Measurements from ENCODE around the gene L1CAM.

L1CAM gene

GRCh38 chrX:153927922-153928760 lies 42.2 kb upstream of the L1CAM start:
- H3K36me3 Mint-ChIP-seq (ENCODE audit: low read depth): peaks cover 75% of the 10 kb centered on the region
- peak overlapping the region; percentile 86 for H3K4me3 Mint-ChIP-seq
- H3K27me3 Mint-ChIP-seq: peaks cover 7% of the 10 kb centered on the region
- H3K9me3 Mint-ChIP-seq: no peaks in the 10 kb centered on the region
- DNase-seq: peak; percentile 95
- H3K4me1 Mint-ChIP-seq (ENCODE audit: low read depth): peaks cover 67% of the 10 kb centered on the region
- peak overlapping the region; percentile 97 for H3K27ac Mint-ChIP-seq

- Mint-ChIP-seq H3K9me3 (no peaks in the 10 kb centered on the region), H3K27me3 (peaks cover 9% of the 10 kb centered on the region), H3K4me3 (peak overlapping the region; percentile 86), H3K4me1 (ENCODE audit: low read depth) (peaks cover 71% of the 10 kb centered on the region), H3K27ac (peak overlapping the region; percentile 97), H3K36me3 (ENCODE audit: low read depth) (peaks cover 73% of the 10 kb centered on the region)
- DNase-seq: no peak
Measured at GRCh38 chrX:153927672-153927921, 41.6 kb upstream of the L1CAM start.

GRCh38 chrX:153926858-153927671 lies 41.1 kb upstream of the L1CAM start:
- H3K4me1 Mint-ChIP-seq (ENCODE audit: low read depth): peaks cover 76% of the 10 kb centered on the region
- H3K4me3 Mint-ChIP-seq: peak overlapping the region; percentile 86
- H3K9me3 Mint-ChIP-seq: no peaks in the 10 kb centered on the region
- H3K27ac Mint-ChIP-seq: peak overlapping the region; percentile 97
- peak; percentile 80 for DNase-seq
- peaks cover 71% of the 10 kb centered on the region for H3K36me3 Mint-ChIP-seq (ENCODE audit: low read depth)
- H3K27me3 Mint-ChIP-seq: peaks cover 12% of the 10 kb centered on the region

GRCh38 chrX:153926552-153926857 lies 40.5 kb upstream of the L1CAM start:
- Mint-ChIP-seq H3K36me3 (ENCODE audit: low read depth) (peaks cover 69% of the 10 kb centered on the region), H3K27ac (peak overlapping the region; percentile 97), H3K27me3 (peaks cover 12% of the 10 kb centered on the region), H3K4me3 (peak overlapping the region; percentile 86), H3K9me3 (no peaks in the 10 kb centered on the region), H3K4me1 (ENCODE audit: low read depth) (peaks cover 78% of the 10 kb centered on the region)
- DNase-seq: no peak

- Mint-ChIP-seq H3K4me3 (peak within 1 kb of the TSS; percentile 91), H3K4me1 (ENCODE audit: low read depth) (peaks cover 76% of the 10 kb centered on the region), H3K27me3 (peaks cover 13% of the 10 kb centered on the region), H3K9me3 (no peaks in the 10 kb centered on the region), H3K36me3 (ENCODE audit: low read depth) (peaks cover 64% of the 10 kb centered on the region), H3K27ac (peak within 1 kb of the TSS; percentile 97)
- peak; percentile 72 for DNase-seq
Measured at GRCh38 chrX:153925739-153926551, 40.0 kb upstream of the L1CAM start, which contains the start of gene ARHGAP4. ARHGAP4 (minus strand) TSS chrX:153926264; CDS start chrX:153926202, 62 bp downstream.

GRCh38 chrX:153925387-153925738 lies 39.4 kb upstream of the L1CAM start:
- H3K36me3 Mint-ChIP-seq (ENCODE audit: low read depth): peaks cover 63% of the 10 kb centered on the region
- H3K27ac Mint-ChIP-seq: peak overlapping the region; percentile 97
- no peak for DNase-seq
- H3K9me3 Mint-ChIP-seq: no peaks in the 10 kb centered on the region
- peaks cover 72% of the 10 kb centered on the region for H3K4me1 Mint-ChIP-seq (ENCODE audit: low read depth)
- peaks cover 14% of the 10 kb centered on the region for H3K27me3 Mint-ChIP-seq
- H3K4me3 Mint-ChIP-seq: peak overlapping the region; percentile 91

GRCh38 chrX:153924149-153924861 lies 38.3 kb upstream of the L1CAM start:
- H3K27me3 Mint-ChIP-seq: peaks cover 22% of the 10 kb centered on the region

GRCh38 chrX:153922932-153923857 lies 37.2 kb upstream of the L1CAM start:
- Mint-ChIP-seq H3K9me3 (no peaks in the 10 kb centered on the region), H3K36me3 (ENCODE audit: low read depth) (peaks cover 64% of the 10 kb centered on the region), H3K27me3 (peaks cover 27% of the 10 kb centered on the region), H3K4me1 (ENCODE audit: low read depth) (peaks cover 57% of the 10 kb centered on the region), H3K27ac (peak overlapping the region; percentile 97), H3K4me3 (peak overlapping the region; percentile 91)
- DNase-seq: no peak

More at GRCh38 chrX:153924149-153924861, 38.3 kb upstream of the L1CAM start:
- peak overlapping the region; percentile 97 for H3K27ac Mint-ChIP-seq
- H3K4me3 Mint-ChIP-seq: peak overlapping the region; percentile 91
- H3K36me3 Mint-ChIP-seq (ENCODE audit: low read depth): peaks cover 60% of the 10 kb centered on the region
- DNase-seq: no peak
- H3K4me1 Mint-ChIP-seq (ENCODE audit: low read depth): peaks cover 66% of the 10 kb centered on the region
- no peaks in the 10 kb centered on the region for H3K9me3 Mint-ChIP-seq

GRCh38 chrX:153921511-153922446 lies 35.8 kb upstream of the L1CAM start:
- DNase-seq: no peak
- Mint-ChIP-seq H3K27me3 (peaks cover 34% of the 10 kb centered on the region), H3K36me3 (ENCODE audit: low read depth) (peaks cover 67% of the 10 kb centered on the region), H3K9me3 (no peaks in the 10 kb centered on the region), H3K27ac (peak overlapping the region; percentile 97), H3K4me1 (ENCODE audit: low read depth) (peaks cover 47% of the 10 kb centered on the region), H3K4me3 (peak overlapping the region; percentile 91)

GRCh38 chrX:153921070-153921469 lies 35.1 kb upstream of the L1CAM start:
- H3K27ac Mint-ChIP-seq: no peak overlapping the region
- no peak for DNase-seq
- peaks cover 73% of the 10 kb centered on the region for H3K36me3 Mint-ChIP-seq (ENCODE audit: low read depth)
- H3K9me3 Mint-ChIP-seq: no peaks in the 10 kb centered on the region
- H3K27me3 Mint-ChIP-seq: peaks cover 37% of the 10 kb centered on the region
- H3K4me1 Mint-ChIP-seq (ENCODE audit: low read depth): peaks cover 42% of the 10 kb centered on the region
- no peak overlapping the region for H3K4me3 Mint-ChIP-seq

GRCh38 chrX:153920546-153920945 lies 34.6 kb upstream of the L1CAM start:
- no peaks in the 10 kb centered on the region for H3K9me3 Mint-ChIP-seq
- H3K4me1 Mint-ChIP-seq (ENCODE audit: low read depth): peaks cover 39% of the 10 kb centered on the region
- no peak for DNase-seq
- peaks cover 76% of the 10 kb centered on the region for H3K36me3 Mint-ChIP-seq (ENCODE audit: low read depth)
- no peak overlapping the region for H3K27ac Mint-ChIP-seq
- H3K4me3 Mint-ChIP-seq: no peak overlapping the region
- H3K27me3 Mint-ChIP-seq: peaks cover 41% of the 10 kb centered on the region

GRCh38 chrX:153919281-153919680 lies 33.3 kb upstream of the L1CAM start:
- Mint-ChIP-seq H3K4me3 (no peak overlapping the region), H3K4me1 (ENCODE audit: low read depth) (peaks cover 27% of the 10 kb centered on the region), H3K27ac (no peak overlapping the region), H3K27me3 (peaks cover 43% of the 10 kb centered on the region), H3K36me3 (ENCODE audit: low read depth) (peaks cover 72% of the 10 kb centered on the region), H3K9me3 (no peaks in the 10 kb centered on the region)
- DNase-seq: no peak

Measured in activated T-cell treated with anti-CD3 and anti-CD28 coated beads, Interleukin-2, amount 50 U/mL, for 24 hours (primary cell).